Measurements from ENCODE around the gene RAB3C.
A peak's percentile ranks its signal among the peaks of the same experiment; 100 is the strongest.
"Not testable (repeated sequence)": the region's sequence is repeated elsewhere in the genome, so short reads cannot be mapped to it uniquely, and the experiment has no call there.

RAB3C gene

GRCh38 chr5:58582803-58583491 is at the start of gene RAB3C:
RAB3C (plus strand) TSS chr5:58583075; CDS start chr5:58583209, 134 bp downstream.
- peak; percentile 20 to 61 (median 38) for DNase-seq (ENCODE audit: low read depth in 3 of 3)

- DNase-seq (ENCODE audit: low read depth in 3 of 3) = not testable (repeated sequence)
These were observed 40.9 kb upstream of the RAB3C start for GRCh38 chr5:58541935-58542334.

GRCh38 chr5:58542709-58543108 is 40.2 kb upstream of the RAB3C start:
- no peak for DNase-seq (ENCODE audit: low read depth in 3 of 3)

- DNase-seq (ENCODE audit: low read depth in 3 of 3) = no peak
These were observed 39.2 kb upstream of the RAB3C start for GRCh38 chr5:58543723-58544122.

- no peak for DNase-seq (ENCODE audit: low read depth in 3 of 3)
These were observed 38.7 kb upstream of the RAB3C start for GRCh38 chr5:58544195-58544594.

GRCh38 chr5:58544926-58545325 is 37.9 kb upstream of the RAB3C start:
- no peak for DNase-seq (ENCODE audit: low read depth in 3 of 3)

GRCh38 chr5:58545912-58546311 is 37.0 kb upstream of the RAB3C start:
- DNase-seq (ENCODE audit: low read depth in 3 of 3) = no peak

- DNase-seq (ENCODE audit: low read depth in 3 of 3) = no peak
These were observed 34.8 kb upstream of the RAB3C start for GRCh38 chr5:58548068-58548467.

- DNase-seq (ENCODE audit: low read depth in 3 of 3) = no peak
These were observed 31.4 kb upstream of the RAB3C start for GRCh38 chr5:58551492-58551891.

GRCh38 chr5:58557665-58558338 is 25.1 kb upstream of the RAB3C start:
- not testable (repeated sequence) for DNase-seq (ENCODE audit: low read depth in 3 of 3)

- not testable (repeated sequence) for DNase-seq (ENCODE audit: low read depth in 3 of 3)
These were observed 19.7 kb upstream of the RAB3C start for GRCh38 chr5:58563016-58563700.

- not testable (repeated sequence) for DNase-seq (ENCODE audit: low read depth in 3 of 3)
These were observed 18.6 kb upstream of the RAB3C start for GRCh38 chr5:58564043-58564832.

GRCh38 chr5:58565033-58565432 is 17.8 kb upstream of the RAB3C start:
- no peak for DNase-seq (ENCODE audit: low read depth in 3 of 3)

GRCh38 chr5:58571501-58571900 is 11.4 kb upstream of the RAB3C start:
- DNase-seq (ENCODE audit: low read depth in 3 of 3) = no peak

GRCh38 chr5:58572973-58573372 is 9.9 kb upstream of the RAB3C start:
- not testable (repeated sequence) for DNase-seq (ENCODE audit: low read depth in 3 of 3)

- no peak for DNase-seq (ENCODE audit: low read depth in 3 of 3)
These were observed 3.1 kb upstream of the RAB3C start for GRCh38 chr5:58579781-58580180.

- DNase-seq (ENCODE audit: low read depth in 3 of 3) = no peak
These were observed 664 bp upstream of the RAB3C start for GRCh38 chr5:58582019-58582802.

GRCh38 chr5:58595952-58596351 is 13.1 kb downstream of the RAB3C start:
- DNase-seq (ENCODE audit: low read depth in 3 of 3) = no peak

GRCh38 chr5:58598440-58598839 is 15.6 kb downstream of the RAB3C start:
- no peak for DNase-seq (ENCODE audit: low read depth in 3 of 3)

- DNase-seq (ENCODE audit: low read depth in 3 of 3) = no peak
These were observed 16.3 kb downstream of the RAB3C start for GRCh38 chr5:58599217-58599616.

GRCh38 chr5:58600613-58601012 is 17.7 kb downstream of the RAB3C start:
- DNase-seq (ENCODE audit: low read depth in 3 of 3) = not testable (repeated sequence)

Measured in stimulated activated CD4-positive, alpha-beta T cell treated with anti-CD3 and anti-CD28 coated beads, TNF-alpha, amount 100 ng/mL, for 48 hours (primary cell).